Measurements from ENCODE around the gene TPM1. TPM values are rescaled to one million over a fixed set of nuclear protein-coding genes. Genes with fewer than 3 reads are reported as not detected.

The TPM1 gene
- total RNA-seq, 1 experiment from 2014 or later = 22.5 TPM

DNA sequence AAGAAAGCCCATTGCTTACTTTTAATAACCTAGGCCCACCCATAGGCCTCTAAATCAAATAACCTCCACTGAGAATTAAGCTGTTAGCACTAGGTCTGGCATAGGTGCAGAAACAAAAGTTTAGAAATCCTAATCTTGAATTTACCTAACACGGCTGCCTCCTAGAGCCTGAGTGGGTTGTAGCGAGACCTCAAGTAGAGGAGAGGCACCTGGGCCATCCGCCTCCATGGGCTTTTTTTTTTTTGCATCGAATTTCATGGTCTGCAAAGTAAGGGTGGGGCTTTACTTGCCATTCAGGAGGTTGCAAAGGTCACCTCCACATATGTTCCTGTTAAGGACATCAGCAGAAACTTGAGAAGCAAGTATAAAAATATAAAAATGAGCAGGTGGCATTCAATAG, 6.6 kb upstream of the TPM1 start:
- ChIA-PET RAD21 (ENCODE audit: low non-redundant PET in 1 of 2, low total read pairs in 2 of 2, uncharacterized antibody in 2 of 2, unreplicated experiment in 2 of 2) (no interaction called here), CTCF (interaction anchor here (1.4 to 1.9 kb wide), 2 partner anchors 9 to 12 kb away, joined by 3 to 7 read pairs; no protein-coding TSS in a partner anchor), POLR2A (no interaction called here)
- Histone ChIP-seq H3K9ac (ENCODE audit: low read length) (no peak overlapping the region), H3K9me2 (ENCODE audit: insufficient read depth) (no peaks in the 10 kb centered on the region), H4K20me1 (ENCODE audit: insufficient read depth) (no peaks in the 10 kb centered on the region), H3K36me3 (ENCODE audit: control insufficient read depth in 1 of 2, insufficient read depth in 2 of 2, low read length in 2 of 2) (no peaks in the 10 kb centered on the region), H3K79me2 (ENCODE audit: insufficient read depth, low read length) (no peaks in the 10 kb centered on the region), H3K4me1 (ENCODE audit: control insufficient read depth in 1 of 2, insufficient read depth in 2 of 2, low read length in 2 of 2) (no peaks in the 10 kb centered on the region), H2AFZ (ENCODE audit: low read depth, low read length, poor library complexity, severe bottlenecking) (no peak overlapping the region), H3K27me3 (ENCODE audit: insufficient read depth, low read length) (no peaks in the 10 kb centered on the region), H3K4me2 (ENCODE audit: low read length) (no peak overlapping the region), H3K9me3 (ENCODE audit: control insufficient read depth in 1 of 2, insufficient read depth in 1 of 2, low read depth in 1 of 2, low read length in 2 of 2) (no peaks in the 10 kb centered on the region), H3K4me3 (replicated peaks in 1 of 2; ENCODE audit: low read depth in 1 of 2, low read length in 2 of 2) (no peak overlapping the region), H3K27ac (ENCODE audit: low read depth, low read length) (no peak overlapping the region)
- DNase-seq (ENCODE audit: low read depth, low spot score) (no peak), ATAC-seq (no peak)
- intact Hi-C loops (cut with micrococcal nuclease) = no loop called here
- TF ChIP-seq CEBPB (IDR thresholded peaks at IDR 0.05; ENCODE audit: low read depth) = no peak
- TF ChIP-seq TCF7L2 (IDR thresholded peaks at IDR 0.05; ENCODE audit: borderline replicate concordance, extremely low read depth, insufficient read depth, insufficient read length) = no peak
- TF ChIP-seq FOSL1 (IDR thresholded peaks at IDR 0.05; ENCODE audit: low read depth) = no peak
- no peak for TF ChIP-seq CTCF (IDR thresholded peaks at IDR 0.05 in 2 of 3, conservative IDR thresholded peaks at IDR 0.05 in 1 of 3; ENCODE audit: borderline replicate concordance in 1 of 3, insufficient read depth in 1 of 3, low read depth in 2 of 3, low read length in 2 of 3)
- no peak for TF ChIP-seq EGR1 (IDR thresholded peaks at IDR 0.05; ENCODE audit: low read depth)
- TF ChIP-seq CBX3 (IDR thresholded peaks at IDR 0.05; ENCODE audit: low read depth) = no peak
- TF ChIP-seq POLR2A (IDR thresholded peaks at IDR 0.05; ENCODE audit: borderline replicate concordance, extremely low read depth, insufficient read depth, insufficient read length) = no peak
- no peak for TF ChIP-seq REST (IDR thresholded peaks at IDR 0.05; ENCODE audit: low read depth)
- TF ChIP-seq EZH2 (IDR thresholded peaks at IDR 0.05) = no peak
- TF ChIP-seq MAX (IDR thresholded peaks at IDR 0.05) = no peak
- no peak for TF ChIP-seq SIN3A (IDR thresholded peaks at IDR 0.05; ENCODE audit: low read depth)
- TF ChIP-seq ZBTB33 (IDR thresholded peaks at IDR 0.05; ENCODE audit: extremely low read depth, insufficient replicate concordance, low read length) = no peak
- no peak for TF ChIP-seq RAD21 (IDR thresholded peaks at IDR 0.05; ENCODE audit: low read depth)
- TF ChIP-seq YY1 (IDR thresholded peaks at IDR 0.05; ENCODE audit: extremely low read depth, insufficient replicate concordance, low read depth, low read length) = no peak
- TF ChIP-seq SRF (IDR thresholded peaks at IDR 0.05; ENCODE audit: low read depth) = no peak
- no peak for TF ChIP-seq ZFX (IDR thresholded peaks at IDR 0.05)
- TF ChIP-seq JUND (IDR thresholded peaks at IDR 0.05) = no peak
- BruUV-seq (replicated peaks) = no TSS peak

All from HCT116 (cell line).